ENCODE measurements around the gene DLG1.

GRCh38 chr3:197009532-197010019 is 288.8 kb downstream of the DLG1 start:
- TF ChIP-seq CTCF (IDR thresholded peaks at IDR 0.05 in 2 of 3, conservative IDR thresholded peaks at IDR 0.05 in 1 of 3; ENCODE audit: borderline replicate concordance in 1 of 3, insufficient read depth in 1 of 3, low read depth in 2 of 3, low read length in 2 of 3), result no peak
- no peak for TF ChIP-seq POLR2A (IDR thresholded peaks at IDR 0.05; ENCODE audit: borderline replicate concordance, extremely low read depth, insufficient read depth, insufficient read length)
- no peak for TF ChIP-seq FOSL1 (IDR thresholded peaks at IDR 0.05; ENCODE audit: low read depth)
- TF ChIP-seq REST (IDR thresholded peaks at IDR 0.05; ENCODE audit: low read depth), result no peak
- TF ChIP-seq SIN3A (IDR thresholded peaks at IDR 0.05; ENCODE audit: low read depth), result no peak
- no peak for TF ChIP-seq YY1 (IDR thresholded peaks at IDR 0.05; ENCODE audit: extremely low read depth, insufficient replicate concordance, low read depth, low read length)
- no peak for TF ChIP-seq EZH2 (IDR thresholded peaks at IDR 0.05)
- TF ChIP-seq RAD21 (IDR thresholded peaks at IDR 0.05; ENCODE audit: low read depth), result no peak
- no peak for TF ChIP-seq JUND (IDR thresholded peaks at IDR 0.05)
- TF ChIP-seq CEBPB (IDR thresholded peaks at IDR 0.05; ENCODE audit: low read depth), result no peak
- no peak for TF ChIP-seq ZBTB33 (IDR thresholded peaks at IDR 0.05; ENCODE audit: extremely low read depth, insufficient replicate concordance, low read length)
- TF ChIP-seq POLR2AphosphoS5 (IDR thresholded peaks at IDR 0.05; ENCODE audit: low read depth, low read length), result no peak

Measured in HCT116 (cell line).